ENCODE measurements around the gene DYNLL1. TPM values are rescaled to one million over a fixed set of nuclear protein-coding genes. Genes with fewer than 3 reads are reported as not detected.

The DYNLL1 gene
- total and polyA plus RNA-seq, 2 of the 13 experiments (the other 11 are each of a cell fraction or from before 2014, with no cell fraction given): 271 to 294 TPM

GRCh38 chr12:120468821-120469449, 27.0 kb upstream of the DYNLL1 start (continued):
- no peak for TF ChIP-seq ZNF770 (CRISPR knock-in tag; IDR thresholded peaks at IDR 0.05)
- no peak for TF ChIP-seq GABPA (IDR thresholded peaks at IDR 0.05; ENCODE audit: low read depth, low read length)
- TF ChIP-seq GABPA (CRISPR knock-in tag; IDR thresholded peaks at IDR 0.05; ENCODE audit: low read depth): peak; percentile 36; the same call in 1 of the 2 replicates
- no peak for TF ChIP-seq ZNF7 (CRISPR knock-in tag; IDR thresholded peaks at IDR 0.05)
- no peak for TF ChIP-seq CHD2 (IDR thresholded peaks at IDR 0.05; ENCODE audit: low read depth, low read length)
- TF ChIP-seq ZSCAN12 (CRISPR knock-in tag; IDR thresholded peaks at IDR 0.05): no peak
- no peak for TF ChIP-seq ATF7 (IDR thresholded peaks at IDR 0.05)
- TF ChIP-seq ATF7 (CRISPR knock-in tag; IDR thresholded peaks at IDR 0.05): no peak
- no peak for TF ChIP-seq MBNL3 (CRISPR knock-in tag; conservative IDR thresholded peaks at IDR 0.05)
- TF ChIP-seq ZNF274 (CRISPR knock-in tag; IDR thresholded peaks at IDR 0.05): no peak
- TF ChIP-seq RBM22 (optimal IDR thresholded peaks at IDR 0.05; ENCODE audit: low read length): no peak
- TF ChIP-seq ZNF333 (CRISPR knock-in tag; IDR thresholded peaks at IDR 0.05; ENCODE audit: borderline replicate concordance): no peak
- TF ChIP-seq ZZZ3 (CRISPR knock-in tag; IDR thresholded peaks at IDR 0.05; ENCODE audit: borderline replicate concordance): no peak
- no peak for TF ChIP-seq LBX2 (CRISPR knock-in tag; IDR thresholded peaks at IDR 0.05; ENCODE audit: borderline replicate concordance)
- TF ChIP-seq TCF7 (IDR thresholded peaks at IDR 0.05; ENCODE audit: low read depth): no peak
- TF ChIP-seq SRSF4 (IDR thresholded peaks at IDR 0.05; ENCODE audit: low read depth, low read length, poor library complexity, severe bottlenecking): no peak
- TF ChIP-seq TEAD3 (CRISPR knock-in tag; optimal IDR thresholded peaks at IDR 0.05; ENCODE audit: borderline replicate concordance): no peak
- TF ChIP-seq ZNF18 (CRISPR knock-in tag; IDR thresholded peaks at IDR 0.05; ENCODE audit: insufficient replicate concordance): peak; percentile 9
- no peak for TF ChIP-seq MAFF (IDR thresholded peaks at IDR 0.05; ENCODE audit: low read depth, low read length)
- no peak for TF ChIP-seq DPF2 (CRISPR knock-in tag; IDR thresholded peaks at IDR 0.05; ENCODE audit: borderline replicate concordance, low read depth)
- no peak for TF ChIP-seq ZNF644 (CRISPR knock-in tag; IDR thresholded peaks at IDR 0.05; ENCODE audit: low read depth)
- no peak for TF ChIP-seq KAT7 (CRISPR knock-in tag; IDR thresholded peaks at IDR 0.05; ENCODE audit: borderline replicate concordance)
- peak; percentile 76; the same call in 1 of the 2 replicates for TF ChIP-seq ZNF281 (CRISPR knock-in tag; IDR thresholded peaks at IDR 0.05; ENCODE audit: borderline replicate concordance)
- no peak for TF ChIP-seq ARNTL (CRISPR knock-in tag; IDR thresholded peaks at IDR 0.05)
- TF ChIP-seq ZBTB42 (CRISPR knock-in tag; IDR thresholded peaks at IDR 0.05): no peak
- no peak for TF ChIP-seq CEBPB (IDR thresholded peaks at IDR 0.05; ENCODE audit: borderline replicate concordance, low read depth, low read length)
